Placental pericyte (primary cell): ENCODE data around the gene DLGAP3. TPM values are rescaled to one million over a fixed set of nuclear protein-coding genes. Genes with fewer than 3 reads are reported as not detected.

Experiments
- total RNA-seq: library from RNA; depleted of rRNA; stranded (reverse); fragments of >200 nt; gene quantifications from 2 replicates; pipeline ENCODE4 v1.2.3, GENCODE V29; 2012

Gene DLGAP3, protein sequence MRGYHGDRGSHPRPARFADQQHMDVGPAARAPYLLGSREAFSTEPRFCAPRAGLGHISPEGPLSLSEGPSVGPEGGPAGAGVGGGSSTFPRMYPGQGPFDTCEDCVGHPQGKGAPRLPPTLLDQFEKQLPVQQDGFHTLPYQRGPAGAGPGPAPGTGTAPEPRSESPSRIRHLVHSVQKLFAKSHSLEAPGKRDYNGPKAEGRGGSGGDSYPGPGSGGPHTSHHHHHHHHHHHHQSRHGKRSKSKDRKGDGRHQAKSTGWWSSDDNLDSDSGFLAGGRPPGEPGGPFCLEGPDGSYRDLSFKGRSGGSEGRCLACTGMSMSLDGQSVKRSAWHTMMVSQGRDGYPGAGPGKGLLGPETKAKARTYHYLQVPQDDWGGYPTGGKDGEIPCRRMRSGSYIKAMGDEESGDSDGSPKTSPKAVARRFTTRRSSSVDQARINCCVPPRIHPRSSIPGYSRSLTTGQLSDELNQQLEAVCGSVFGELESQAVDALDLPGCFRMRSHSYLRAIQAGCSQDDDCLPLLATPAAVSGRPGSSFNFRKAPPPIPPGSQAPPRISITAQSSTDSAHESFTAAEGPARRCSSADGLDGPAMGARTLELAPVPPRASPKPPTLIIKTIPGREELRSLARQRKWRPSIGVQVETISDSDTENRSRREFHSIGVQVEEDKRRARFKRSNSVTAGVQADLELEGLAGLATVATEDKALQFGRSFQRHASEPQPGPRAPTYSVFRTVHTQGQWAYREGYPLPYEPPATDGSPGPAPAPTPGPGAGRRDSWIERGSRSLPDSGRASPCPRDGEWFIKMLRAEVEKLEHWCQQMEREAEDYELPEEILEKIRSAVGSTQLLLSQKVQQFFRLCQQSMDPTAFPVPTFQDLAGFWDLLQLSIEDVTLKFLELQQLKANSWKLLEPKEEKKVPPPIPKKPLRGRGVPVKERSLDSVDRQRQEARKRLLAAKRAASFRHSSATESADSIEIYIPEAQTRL
- total RNA-seq: not detected in 2 replicates

DNA sequence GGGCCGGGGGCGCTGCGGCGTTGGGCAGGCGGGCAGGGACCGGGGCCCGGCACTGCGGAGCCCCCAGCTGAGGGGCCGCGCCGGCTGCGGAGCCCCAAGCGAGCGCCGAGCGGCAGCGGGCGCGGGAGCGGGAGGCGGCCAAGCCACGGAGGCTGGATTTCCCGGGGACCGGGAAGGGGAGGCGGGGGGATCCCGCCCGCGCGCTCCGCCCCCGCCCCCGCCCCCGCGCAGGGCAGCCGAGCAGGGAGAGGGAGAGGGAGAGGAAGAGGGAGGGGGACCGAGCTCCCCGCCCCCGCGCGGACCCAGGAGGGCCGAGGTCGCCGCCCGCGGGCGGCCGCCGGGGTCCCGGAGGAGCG, at the start of gene DLGAP3:
Gene DLGAP3, minus strand, starts transcription at position 154 of the 356 bp plus-strand sequence. CDS start 24,267 bp downstream, outside the sequence.

DNA sequence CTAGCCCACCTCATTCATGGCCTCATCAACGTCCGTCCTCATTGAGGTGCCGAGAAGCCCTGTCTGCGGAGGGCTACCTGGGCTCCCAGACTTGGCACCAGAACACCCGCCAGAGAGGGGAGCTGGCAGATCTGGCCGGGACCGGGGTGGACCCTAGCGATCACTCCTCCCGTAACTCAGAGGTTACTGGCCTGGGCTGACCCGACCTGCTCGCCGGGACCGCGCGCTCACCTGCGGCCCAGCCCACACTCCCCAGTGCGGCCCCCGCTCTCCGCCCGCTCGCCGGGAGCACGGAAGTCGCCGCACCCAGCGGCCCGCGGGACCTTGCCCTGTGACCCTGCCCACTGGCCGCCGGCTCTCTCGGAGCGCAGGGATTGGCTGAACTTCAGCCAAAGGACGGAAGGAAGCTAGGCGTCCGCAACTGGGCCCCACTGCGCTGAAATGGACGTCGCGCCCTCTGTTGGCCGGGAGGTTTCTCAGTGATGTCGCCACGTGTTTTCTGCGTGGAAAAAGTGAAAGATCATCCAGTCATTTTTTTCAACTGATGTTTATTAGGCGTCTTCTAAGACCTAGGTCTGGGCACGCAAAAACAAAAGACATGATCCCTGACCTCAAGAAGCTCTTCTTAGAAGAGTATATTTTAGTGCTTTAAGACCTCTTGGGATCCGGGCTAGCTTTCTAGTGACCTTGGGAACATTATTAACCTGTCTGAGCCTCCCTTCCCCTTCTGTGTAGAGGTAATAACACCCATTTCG, 69.8 kb downstream of the DLGAP3 start, which contains the start of gene SMIM12:
Gene SMIM12, minus strand, starts transcription at position 304 of the 755 bp plus-strand sequence. CDS start 3,772 bp downstream, outside the sequence.

Other genes starting within 250 kb of the DLGAP3 start
- not detected in 2 replicates for gene GJB5, start 174.6 kb downstream of the DLGAP3 start, total RNA-seq
- gene GJB4, start 169.9 kb downstream of the DLGAP3 start, total RNA-seq: not detected in 2 replicates
- 0.14 TPM in 1 of 2 replicates, not detected in the other for gene GJB3, start 148.4 kb downstream of the DLGAP3 start, total RNA-seq
- not detected in 2 replicates for gene GJA4, start 136.7 kb downstream of the DLGAP3 start, total RNA-seq
- 23.6 and 25.8 TPM in 2 replicates for gene SMIM12, start 69.9 kb downstream of the DLGAP3 start, total RNA-seq
- gene TMEM35B, start 55.7 kb upstream of the DLGAP3 start, total RNA-seq: 22.3 and 26.9 TPM in 2 replicates
- 12.9 and 22.2 TPM in 2 replicates for gene ZMYM6, start 102.3 kb upstream of the DLGAP3 start, total RNA-seq
- 9.8 and 27.2 TPM in 2 replicates for gene ZMYM1, start 149.7 kb upstream of the DLGAP3 start, total RNA-seq